ENCODE data around the gene SRL.

DNA sequence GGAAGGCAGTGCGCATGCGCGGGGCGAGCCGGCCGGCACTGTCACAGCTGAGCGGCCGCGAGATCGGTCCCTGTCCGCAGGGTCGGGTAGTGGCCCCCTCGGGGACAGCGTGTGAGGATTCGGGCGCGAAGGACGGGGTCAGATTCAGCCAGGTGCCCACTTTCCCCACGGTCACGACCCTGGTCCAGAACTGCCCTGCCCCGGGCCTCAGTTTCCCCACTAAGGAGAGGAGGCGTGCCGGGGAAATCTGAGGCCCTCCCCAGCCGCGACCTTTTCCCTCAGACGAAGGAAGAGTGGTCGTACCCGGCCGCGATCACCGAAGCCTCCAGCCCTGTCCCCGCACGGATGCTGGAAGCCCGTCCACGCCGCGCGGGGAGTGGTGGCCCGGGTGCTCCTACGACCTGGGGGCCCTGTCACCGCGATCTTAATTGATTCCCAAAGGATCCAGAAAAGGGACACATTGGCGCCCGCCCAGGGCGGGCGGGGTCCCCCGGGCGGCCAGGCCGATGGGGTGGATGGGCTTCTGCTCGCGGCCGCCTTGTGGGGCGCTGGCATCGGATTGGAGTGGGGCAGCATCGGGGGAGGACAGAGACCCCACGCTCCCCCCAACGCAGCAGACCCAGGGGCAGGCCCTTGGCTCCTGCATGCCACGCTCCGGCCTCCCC is 57.7 kb downstream of the SRL start:
- TF ChIP-seq CTCF (IDR thresholded peaks at IDR 0.05; ENCODE audit: low read length) (no peak), EZH2 (optimal IDR thresholded peaks at IDR 0.05; ENCODE audit: low read depth, low read length) (no peak)

Data from MM.1S (cell line).